Measurements from ENCODE around the gene SVIL. TPM values are rescaled to one million over a fixed set of nuclear protein-coding genes. Genes with fewer than 3 reads are reported as not detected.
A peak's percentile ranks its signal among the peaks of the same experiment; 100 is the strongest.

SVIL gene
- total RNA-seq, 3 donors from 2014 or later, result 67.6 to 1,278 (median 86.0) TPM

GRCh38 chr10:29546773-29547313 is 87.9 kb downstream of the SVIL start:
- intact Hi-C loops (cut with DNase I, micrococcal nuclease), result no loop called here
- H3K9me3 ChIP-seq, result no peaks in the 10 kb centered on the region
- no peaks in the 10 kb centered on the region for H3K4me1 ChIP-seq (ENCODE audit: low read depth)
- ATAC-seq (no peak), DNase-seq (no peak)
- peaks cover 5% of the 10 kb centered on the region for H3K36me3 ChIP-seq (ENCODE audit: low read depth)
- no peak overlapping the region for H3K4me3 ChIP-seq
- TF ChIP-seq, protein P1, sequence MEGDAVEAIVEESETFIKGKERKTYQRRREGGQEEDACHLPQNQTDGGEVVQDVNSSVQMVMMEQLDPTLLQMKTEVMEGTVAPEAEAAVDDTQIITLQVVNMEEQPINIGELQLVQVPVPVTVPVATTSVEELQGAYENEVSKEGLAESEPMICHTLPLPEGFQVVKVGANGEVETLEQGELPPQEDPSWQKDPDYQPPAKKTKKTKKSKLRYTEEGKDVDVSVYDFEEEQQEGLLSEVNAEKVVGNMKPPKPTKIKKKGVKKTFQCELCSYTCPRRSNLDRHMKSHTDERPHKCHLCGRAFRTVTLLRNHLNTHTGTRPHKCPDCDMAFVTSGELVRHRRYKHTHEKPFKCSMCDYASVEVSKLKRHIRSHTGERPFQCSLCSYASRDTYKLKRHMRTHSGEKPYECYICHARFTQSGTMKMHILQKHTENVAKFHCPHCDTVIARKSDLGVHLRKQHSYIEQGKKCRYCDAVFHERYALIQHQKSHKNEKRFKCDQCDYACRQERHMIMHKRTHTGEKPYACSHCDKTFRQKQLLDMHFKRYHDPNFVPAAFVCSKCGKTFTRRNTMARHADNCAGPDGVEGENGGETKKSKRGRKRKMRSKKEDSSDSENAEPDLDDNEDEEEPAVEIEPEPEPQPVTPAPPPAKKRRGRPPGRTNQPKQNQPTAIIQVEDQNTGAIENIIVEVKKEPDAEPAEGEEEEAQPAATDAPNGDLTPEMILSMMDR (IDR thresholded peaks at IDR 0.05), result no peak

DNA sequence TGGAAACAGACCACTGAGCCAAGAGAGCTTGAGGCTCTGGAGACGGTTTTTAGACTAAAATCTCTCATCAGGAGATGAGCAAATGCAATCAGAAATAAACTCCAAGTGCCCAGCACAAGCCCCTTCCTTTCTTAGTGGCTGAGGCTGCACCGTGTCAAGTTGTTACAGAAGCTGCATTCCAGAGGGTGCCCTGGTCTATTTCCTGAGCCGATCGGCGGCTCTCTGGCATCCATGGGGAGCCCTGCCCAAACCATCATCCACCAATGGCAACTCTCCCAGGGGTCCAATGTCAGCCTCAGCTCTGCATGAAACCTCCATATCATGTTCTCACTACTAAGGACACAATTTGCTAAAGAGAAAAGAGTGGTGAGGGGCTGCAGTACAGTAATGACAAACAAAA is 89.6 kb downstream of the SVIL start:
- intact Hi-C loops (cut with DNase I, micrococcal nuclease), result no loop called here

DNA sequence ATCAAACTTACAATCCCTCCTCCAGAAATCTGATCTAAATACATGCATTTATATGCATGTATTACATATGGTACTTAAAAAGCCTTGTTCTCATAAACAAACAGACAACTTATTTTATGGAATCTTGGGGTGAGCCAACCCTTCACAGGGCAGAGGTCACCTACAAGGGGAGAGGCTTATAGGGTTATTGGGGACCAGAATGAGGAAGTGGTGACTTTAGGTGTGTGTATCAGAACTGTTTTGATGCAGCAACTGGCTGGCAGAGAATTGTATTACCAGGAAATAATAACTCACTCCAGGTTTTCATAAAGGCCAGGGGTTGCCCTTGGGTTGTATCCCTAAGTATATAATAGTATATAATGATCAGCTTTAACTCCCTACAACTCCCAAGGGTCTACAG is 91.1 kb downstream of the SVIL start:
- TF ChIP-seq, protein P1 (IDR thresholded peaks at IDR 0.05), result no peak
- peak; percentile 61 for ATAC-seq
- Histone ChIP-seq H3K36me3 (ENCODE audit: low read depth) (no peaks in the 10 kb centered on the region), H3K4me1 (ENCODE audit: low read depth) (no peaks in the 10 kb centered on the region), H3K4me3 (no peak overlapping the region), H3K9me3 (no peaks in the 10 kb centered on the region)
- intact Hi-C loops (cut with DNase I, micrococcal nuclease), result no loop called here
- no peak for DNase-seq

More for the DNA sequence above, 89.6 kb downstream of the SVIL start:
- no peaks in the 10 kb centered on the region for H3K4me1 ChIP-seq (ENCODE audit: low read depth)
- H3K36me3 ChIP-seq (ENCODE audit: low read depth), result no peaks in the 10 kb centered on the region
- no peak overlapping the region for H3K4me3 ChIP-seq
- TF ChIP-seq, protein P1 (IDR thresholded peaks at IDR 0.05), result no peak
- H3K9me3 ChIP-seq, result no peaks in the 10 kb centered on the region
- ATAC-seq (no peak), DNase-seq (no peak)

DNA sequence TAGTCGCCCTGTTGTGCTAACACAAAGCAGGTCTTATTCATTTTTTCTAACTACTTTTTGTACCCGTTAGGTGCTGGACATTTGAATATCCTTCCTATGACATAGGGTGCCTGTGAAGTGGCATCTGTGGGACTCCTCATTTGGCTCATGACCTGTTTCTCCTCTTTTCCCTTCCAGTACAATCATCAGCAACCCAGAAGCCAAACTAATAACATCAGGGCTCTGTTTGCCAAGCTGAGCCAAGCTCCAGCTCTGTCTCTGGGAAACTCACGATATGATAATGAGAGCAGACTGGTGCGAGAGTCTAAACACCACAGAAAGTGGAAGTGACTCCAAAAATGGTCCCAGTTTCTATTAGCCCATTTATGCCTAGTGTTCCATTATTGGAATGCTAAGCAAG is 92.0 kb downstream of the SVIL start:
- no peak overlapping the region for H3K4me3 ChIP-seq
- DNase-seq, result no peak
- TF ChIP-seq, protein P1 (IDR thresholded peaks at IDR 0.05), result no peak
- no peak for ATAC-seq
- H3K4me1 ChIP-seq (ENCODE audit: low read depth), result no peaks in the 10 kb centered on the region
- no peaks in the 10 kb centered on the region for H3K9me3 ChIP-seq
- intact Hi-C loops (cut with DNase I, micrococcal nuclease), result no loop called here
- H3K36me3 ChIP-seq (ENCODE audit: low read depth), result no peaks in the 10 kb centered on the region

DNA sequence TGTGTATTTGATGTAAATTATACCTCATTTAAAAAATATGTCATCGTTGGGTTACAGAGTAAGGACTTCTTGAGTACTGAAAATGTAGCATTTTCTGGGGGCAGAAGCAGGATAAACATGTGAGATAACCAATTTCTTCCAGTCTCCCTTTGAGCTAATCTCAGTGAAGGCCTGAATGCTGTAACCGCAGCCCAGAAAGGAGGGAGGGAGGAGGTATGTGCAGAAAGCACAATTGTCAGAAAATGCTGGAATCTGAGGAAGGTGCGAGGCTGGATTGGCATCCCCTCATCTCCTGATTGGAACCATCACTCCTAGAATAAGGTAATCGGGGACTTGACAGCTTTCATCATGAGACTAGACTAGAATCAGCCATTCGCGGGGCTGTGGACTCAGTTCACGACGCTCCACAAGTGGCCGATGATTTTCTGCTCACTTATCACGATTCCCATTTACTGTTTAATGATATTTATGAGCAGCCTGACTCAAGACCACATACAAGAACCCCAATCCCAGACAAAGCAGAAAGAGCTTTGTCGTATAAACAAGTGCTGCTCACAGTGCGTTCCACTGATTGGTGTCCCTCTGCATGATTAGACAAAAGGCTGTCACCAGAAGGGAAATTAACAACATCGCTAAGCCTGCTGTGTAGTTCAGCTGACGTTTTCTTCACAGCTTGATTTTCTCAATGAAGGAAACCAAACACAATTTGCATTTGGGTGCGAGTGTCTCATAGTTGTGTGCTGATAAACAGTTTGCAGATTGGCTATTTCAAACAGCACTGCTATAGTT is 93.2 kb downstream of the SVIL start:
- TF ChIP-seq, protein P1 (IDR thresholded peaks at IDR 0.05), result no peak
- intact Hi-C loops (cut with DNase I, micrococcal nuclease), result no loop called here
- DNase-seq (no peak), ATAC-seq (no peak)
- Histone ChIP-seq H3K36me3 (ENCODE audit: low read depth) (no peaks in the 10 kb centered on the region), H3K4me1 (ENCODE audit: low read depth) (peaks cover 9% of the 10 kb centered on the region), H3K4me3 (no peak overlapping the region), H3K9me3 (no peaks in the 10 kb centered on the region)
